PC-9 (cell line): Measurements from ENCODE around the gene GPD1L. TPM values are rescaled to one million over a fixed set of nuclear protein-coding genes. Genes with fewer than 3 reads are reported as not detected.

Experiments used
- BruUV-seq: library from RNA; stranded (reverse); fragments of 400-500 nt; replicated peaks from 2 replicates; lab custom pipeline; 2021; lab: Mats Ljungman, UMichigan
- CTCF ChIA-PET: fragments of 300-600 bp; sonication (Branson Sonifier 250); formaldehyde crosslinking; loops from one replicate; lab custom pipeline; 2022; ENCODE audit warnings: antibody characterized with exemption; lab: Charles Lee
- POLR2A ChIA-PET: fragments of 300-600 bp; sonication (Branson Sonifier 250); formaldehyde crosslinking; loops from one replicate; lab custom pipeline; 2022; ENCODE audit warnings: antibody characterized with exemption; ENCODE audit not compliant: unreplicated experiment; lab: Charles Lee
- DNase-seq, 2 experiments: peaks; one replicate each; pipeline versions ENCODE4 v3.0.0 to v3.0.0-alpha.2; 2015 to 2022; ENCODE audit warnings: mixed read lengths in 1 of 2
- H2AFZ ChIP-seq: fragments of 200-600 bp; sonication (generic); 2 replicates; pipeline ENCODE4 v1.8.1; 2017; ENCODE audit warnings: antibody characterized with exemption
- H3F3A ChIP-seq: fragments of 200-600 bp; sonication (generic); 2 replicates; pipeline ENCODE4 v1.8.1; 2017; ENCODE audit warnings: antibody characterized with exemption, mild to moderate bottlenecking, low read depth; ENCODE audit not compliant: insufficient read depth
- H3K27ac ChIP-seq: fragments of 200-600 bp; sonication (generic); 2 replicates; pipeline ENCODE4 v1.6.1; 2016; ENCODE audit warnings: mixed run types
- H3K27me3 ChIP-seq: fragments of 200-600 bp; sonication (generic); 2 replicates; pipeline ENCODE4 v1.6.1; 2016; ENCODE audit warnings: low read depth, mixed run types; ENCODE audit not compliant: insufficient read depth
- H3K36me3 ChIP-seq: fragments of 200-600 bp; sonication (generic); 2 replicates; pipeline ENCODE4 v1.6.1; 2016; ENCODE audit warnings: low read depth, mixed run types
- H3K4me1 ChIP-seq: fragments of 200-600 bp; sonication (generic); replicated peaks from 2 replicates; pipeline ENCODE4 v1.6.1; 2016; ENCODE audit warnings: mixed run types; ENCODE audit not compliant: insufficient read depth
- H3K4me2 ChIP-seq: fragments of 200-600 bp; sonication (generic); 2 replicates; pipeline ENCODE4 v1.6.1; 2017; ENCODE audit warnings: mixed run types
- H3K4me3 ChIP-seq: fragments of 200-600 bp; sonication (generic); 2 replicates; pipeline ENCODE4 v1.6.1; 2016; ENCODE audit warnings: mixed run types
- H3K79me2 ChIP-seq: fragments of 200-600 bp; sonication (generic); 2 replicates; pipeline ENCODE4 v1.6.1; 2017; ENCODE audit warnings: low read depth, mixed run types
- H3K9me2 ChIP-seq: fragments of 200-600 bp; sonication (generic); 2 replicates; pipeline ENCODE4 v1.8.1; 2017; ENCODE audit warnings: mild to moderate bottlenecking; ENCODE audit not compliant: insufficient read depth
- H3K9me3 ChIP-seq: fragments of 200-600 bp; sonication (generic); 2 replicates; pipeline ENCODE4 v1.8.1; 2016; ENCODE audit warnings: low read depth; ENCODE audit not compliant: insufficient read depth
- H4K20me1 ChIP-seq: fragments of 200-600 bp; sonication (generic); 2 replicates; pipeline ENCODE4 v1.8.1; 2017; ENCODE audit not compliant: insufficient read depth
- EZH2 ChIP-seq: fragments of 200-600 bp; sonication (generic); IDR thresholded peaks from 2 replicates; pipeline ENCODE4 v1.8.0; 2017; ENCODE audit warnings: antibody characterized with exemption, low read depth
- intact Hi-C: fragments of 100-400 bp; cut with micrococcal nuclease; formaldehyde crosslinking; loops from one replicate; pipeline ENCODE4 v1.10.0; 2022; ENCODE audit not compliant: unreplicated experiment
- total RNA-seq: library from RNA; stranded (reverse); gene quantifications from 2 replicates; pipeline ENCODE4 v1.2.3, GENCODE V29; 2021
- TF ChIP-seq, protein P1 (sequence below): fragments of 200-600 bp; sonication (generic); conservative IDR thresholded peaks from 2 replicates; pipeline ENCODE4 v1.6.1; 2017; ENCODE audit warnings: mixed run types, antibody characterized with exemption, mild to moderate bottlenecking, moderate library complexity

The GPD1L gene
- total RNA-seq, 1 experiment from 2014 or later: 10.3 TPM

DNA sequence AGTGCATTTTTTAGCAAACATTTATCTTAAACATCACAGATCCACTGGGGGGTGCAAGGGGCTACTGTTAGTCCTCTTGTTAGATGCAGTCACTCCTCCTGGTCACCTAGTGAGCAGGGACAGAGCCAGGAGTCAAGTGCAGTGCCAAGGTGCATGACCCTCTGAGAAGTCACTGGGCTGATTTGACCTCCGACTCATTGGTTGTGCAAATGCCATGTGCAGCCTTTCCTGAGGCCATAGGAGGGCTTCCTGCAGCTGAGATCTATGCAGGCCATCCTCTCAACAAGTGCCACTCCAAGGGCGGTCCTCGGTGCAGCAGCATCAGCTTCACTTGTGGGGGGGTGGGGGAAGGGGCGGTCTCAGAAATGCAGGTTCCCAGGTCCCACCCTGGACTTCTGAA, 60.2 kb downstream of the GPD1L start:
- Histone ChIP-seq H3K79me2 (no peaks in the 10 kb centered on the region), H2AFZ (no peak overlapping the region), H3K27ac (no peak overlapping the region), H3K4me2 (no peak overlapping the region), H3F3A (no peaks in the 10 kb centered on the region), H3K27me3 (no peaks in the 10 kb centered on the region), H3K9me3 (no peaks in the 10 kb centered on the region), H3K4me1 (no peaks in the 10 kb centered on the region), H4K20me1 (no peaks in the 10 kb centered on the region), H3K4me3 (no peak overlapping the region), H3K9me2 (no peaks in the 10 kb centered on the region), H3K36me3 (no peaks in the 10 kb centered on the region)
- BruUV-seq: no TSS peak
- ChIA-PET POLR2A (no interaction called here), CTCF (no interaction called here)
- DNase-seq: no peak
- TF ChIP-seq, protein P1, sequence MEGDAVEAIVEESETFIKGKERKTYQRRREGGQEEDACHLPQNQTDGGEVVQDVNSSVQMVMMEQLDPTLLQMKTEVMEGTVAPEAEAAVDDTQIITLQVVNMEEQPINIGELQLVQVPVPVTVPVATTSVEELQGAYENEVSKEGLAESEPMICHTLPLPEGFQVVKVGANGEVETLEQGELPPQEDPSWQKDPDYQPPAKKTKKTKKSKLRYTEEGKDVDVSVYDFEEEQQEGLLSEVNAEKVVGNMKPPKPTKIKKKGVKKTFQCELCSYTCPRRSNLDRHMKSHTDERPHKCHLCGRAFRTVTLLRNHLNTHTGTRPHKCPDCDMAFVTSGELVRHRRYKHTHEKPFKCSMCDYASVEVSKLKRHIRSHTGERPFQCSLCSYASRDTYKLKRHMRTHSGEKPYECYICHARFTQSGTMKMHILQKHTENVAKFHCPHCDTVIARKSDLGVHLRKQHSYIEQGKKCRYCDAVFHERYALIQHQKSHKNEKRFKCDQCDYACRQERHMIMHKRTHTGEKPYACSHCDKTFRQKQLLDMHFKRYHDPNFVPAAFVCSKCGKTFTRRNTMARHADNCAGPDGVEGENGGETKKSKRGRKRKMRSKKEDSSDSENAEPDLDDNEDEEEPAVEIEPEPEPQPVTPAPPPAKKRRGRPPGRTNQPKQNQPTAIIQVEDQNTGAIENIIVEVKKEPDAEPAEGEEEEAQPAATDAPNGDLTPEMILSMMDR: no peak
- TF ChIP-seq EZH2: no peak
- intact Hi-C loops: no loop called here

DNA sequence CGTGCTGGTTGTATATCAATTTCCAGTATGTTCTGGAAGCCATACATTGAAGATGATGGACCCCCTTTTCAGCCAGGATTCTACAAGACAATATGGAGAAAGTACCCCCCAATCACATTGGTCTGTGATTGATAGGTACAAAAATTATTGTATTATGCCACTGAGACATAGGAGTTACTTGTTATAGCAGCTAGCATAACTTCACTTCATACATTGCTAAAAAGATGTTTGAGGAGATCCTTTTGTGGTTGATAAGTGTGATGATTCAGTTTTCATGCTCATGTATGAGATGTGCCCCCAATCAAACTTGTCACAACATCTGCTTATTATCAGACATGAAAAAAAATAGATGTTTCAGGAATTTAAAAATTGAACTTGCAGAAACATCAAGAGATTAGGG, 66.0 kb downstream of the GPD1L start:
- no peaks in the 10 kb centered on the region for H3K79me2 ChIP-seq
- H3K4me2 ChIP-seq: no peak overlapping the region
- BruUV-seq: no TSS peak
- no peaks in the 10 kb centered on the region for H3F3A ChIP-seq
- POLR2A ChIA-PET: no interaction called here
- H3K27ac ChIP-seq: no peak overlapping the region
- no peaks in the 10 kb centered on the region for H3K4me1 ChIP-seq
- H2AFZ ChIP-seq: no peak overlapping the region
- CTCF ChIA-PET: no interaction called here
- TF ChIP-seq, protein P1: no peak
- no peak for TF ChIP-seq EZH2
- no peak for DNase-seq
- H4K20me1 ChIP-seq: no peaks in the 10 kb centered on the region
- no peaks in the 10 kb centered on the region for H3K9me2 ChIP-seq
- no peaks in the 10 kb centered on the region for H3K36me3 ChIP-seq
- intact Hi-C loops: no loop called here
- H3K9me3 ChIP-seq: no peaks in the 10 kb centered on the region
- no peaks in the 10 kb centered on the region for H3K27me3 ChIP-seq
- H3K4me3 ChIP-seq: no peak overlapping the region

DNA sequence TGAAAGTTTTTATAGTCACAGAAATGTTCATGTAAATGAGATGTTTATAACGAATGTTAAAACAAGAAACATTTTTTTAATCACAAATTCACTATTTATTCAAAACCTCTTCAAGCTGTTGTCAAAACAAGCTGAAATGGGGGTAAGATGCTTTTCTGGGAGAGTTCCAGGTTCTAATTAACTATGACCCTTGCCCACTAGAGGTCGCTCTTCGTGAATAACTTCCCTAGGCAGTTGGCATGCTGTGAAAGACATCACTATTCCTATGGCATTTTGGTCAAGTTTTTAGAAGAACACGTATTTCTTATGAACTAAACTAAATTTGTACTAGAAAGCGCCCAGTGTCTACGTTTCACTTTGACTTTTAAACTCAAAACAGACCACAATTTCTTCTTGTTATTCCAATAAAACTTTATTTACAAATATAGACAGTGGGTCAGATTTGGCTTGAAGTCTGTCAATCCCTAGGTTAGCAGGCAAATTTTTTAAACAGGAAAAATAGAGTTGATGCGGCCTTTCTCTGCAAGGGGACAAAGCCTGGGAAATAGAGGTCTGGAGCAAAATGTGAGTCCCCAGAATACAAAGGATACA, 69.3 kb downstream of the GPD1L start:
- H2AFZ ChIP-seq: no peak overlapping the region
- POLR2A ChIA-PET: no interaction called here
- H3K9me2 ChIP-seq: no peaks in the 10 kb centered on the region
- no TSS peak for BruUV-seq
- no peak overlapping the region for H3K4me3 ChIP-seq
- intact Hi-C loops: loop anchor here (2.0 to 5.0 kb wide), 3 partner anchors 107 to 757 kb away; partner anchors contain the start of gene CMTM6
- H3K79me2 ChIP-seq: no peaks in the 10 kb centered on the region
- H3K4me2 ChIP-seq: no peak overlapping the region
- no peaks in the 10 kb centered on the region for H4K20me1 ChIP-seq
- CTCF ChIA-PET: interaction anchor here (0.5 to 0.7 kb wide), 3 partner anchors 325 to 1066 kb away, joined by 3 to 10 read pairs (median 4); no protein-coding TSS in a partner anchor
- no peaks in the 10 kb centered on the region for H3K4me1 ChIP-seq
- no peak overlapping the region for H3K27ac ChIP-seq
- H3K36me3 ChIP-seq: no peaks in the 10 kb centered on the region
- TF ChIP-seq EZH2: no peak
- TF ChIP-seq, protein P1: peak; percentile 69
- H3K9me3 ChIP-seq: no peaks in the 10 kb centered on the region
- peak in 1 of 2 experiments; percentile 36 for DNase-seq
- no peaks in the 10 kb centered on the region for H3K27me3 ChIP-seq
- no peaks in the 10 kb centered on the region for H3F3A ChIP-seq
